ENCODE results near the gene FOXM1.

Gene FOXM1

DNA sequence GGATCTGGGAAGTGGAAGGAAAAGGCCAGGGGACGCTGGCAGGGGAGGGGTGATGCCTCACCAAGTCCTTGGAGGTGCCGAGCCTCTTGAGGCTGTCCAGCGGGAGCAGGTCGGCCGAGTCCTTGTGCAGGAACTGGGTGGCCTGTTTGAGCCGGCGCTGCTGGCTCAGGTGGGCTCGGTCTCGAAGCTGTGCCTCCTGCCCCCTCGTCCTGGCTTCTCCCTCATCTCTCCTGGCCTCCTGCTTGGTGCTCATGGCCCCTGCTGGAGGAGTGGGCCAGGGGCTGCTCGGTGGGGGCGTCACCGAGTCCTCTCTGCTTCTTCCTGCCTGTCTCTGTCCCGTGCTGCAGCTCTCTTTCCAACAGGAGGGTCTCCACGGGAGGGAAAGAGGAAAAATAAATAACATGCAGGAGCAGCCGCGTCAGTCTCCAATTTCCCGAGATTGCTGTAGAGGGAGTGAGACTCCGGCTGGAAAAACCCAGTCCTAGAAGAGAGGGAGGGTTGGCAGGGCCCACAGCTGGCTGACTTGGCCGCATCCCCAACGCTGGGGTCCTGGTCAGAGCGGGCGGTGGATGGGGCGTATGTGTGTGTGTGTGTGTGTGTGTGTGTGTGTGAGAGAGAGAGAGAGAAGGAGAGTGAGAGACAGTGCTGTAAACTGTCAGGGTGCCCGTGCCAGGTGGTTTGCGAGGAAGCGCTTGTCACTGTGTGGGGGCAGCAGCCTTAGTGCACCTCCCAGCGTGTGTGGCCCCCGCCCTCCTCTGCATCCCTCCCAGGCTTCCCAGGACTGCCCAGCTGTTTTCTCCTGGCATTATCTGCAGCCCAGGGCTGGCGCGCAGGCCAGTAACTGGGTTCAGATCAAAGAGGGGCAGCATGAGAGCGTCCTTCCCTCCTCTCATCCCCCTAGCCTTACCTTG lies 42.1 kb downstream of the FOXM1 start, which contains the start of gene NRIP2:
NRIP2 (minus strand) TSS at position 455 of the 911 bp plus-strand sequence; CDS start at position 403, 52 bp downstream.
- TF ChIP-seq TAF1 (IDR thresholded peaks at IDR 0.05; ENCODE audit: low read depth, low read length), result no peak
- no peak for TF ChIP-seq PAX5 (IDR thresholded peaks at IDR 0.05; ENCODE audit: insufficient read depth, low read length, severe bottlenecking)
- TF ChIP-seq POLR2AphosphoS5 (IDR thresholded peaks at IDR 0.05; ENCODE audit: low read depth, low read length), result no peak
- TF ChIP-seq POLR2A (IDR thresholded peaks at IDR 0.05; ENCODE audit: low read depth, low read length), result no peak
- no peak for TF ChIP-seq SPI1 (IDR thresholded peaks at IDR 0.05; ENCODE audit: low read depth, low read length)
- no peak for TF ChIP-seq POU2F2 (IDR thresholded peaks at IDR 0.05; ENCODE audit: low read depth, low read length)

DNA sequence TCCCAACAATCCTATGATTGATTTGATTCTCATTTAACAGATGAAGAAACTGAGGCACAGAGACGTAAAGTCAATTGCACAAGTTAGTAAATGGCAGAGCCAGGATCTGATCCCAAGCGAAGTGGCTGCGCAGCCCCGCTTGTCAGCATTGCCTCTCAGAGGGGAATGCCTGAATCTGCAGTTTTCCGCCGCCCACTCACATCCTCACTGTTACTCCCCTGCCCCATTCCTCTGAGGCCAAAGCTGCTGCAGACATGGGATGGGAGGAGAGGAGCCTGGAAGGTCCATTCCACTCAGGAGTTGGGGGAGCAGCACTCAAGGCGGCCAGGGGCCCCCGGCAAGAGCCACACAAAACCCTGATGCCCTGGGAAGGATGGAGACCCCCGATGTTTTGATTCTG lies 43.2 kb downstream of the FOXM1 start:
- no peak for FAIRE-seq
- no peak for DNase-seq (ENCODE audit: insufficient read length, low spot score)
- TF ChIP-seq POLR2A (IDR thresholded peaks at IDR 0.05; ENCODE audit: low read depth, low read length) (no peak), SPI1 (IDR thresholded peaks at IDR 0.05; ENCODE audit: low read depth, low read length) (no peak), POU2F2 (IDR thresholded peaks at IDR 0.05; ENCODE audit: low read depth, low read length) (no peak), POLR2AphosphoS5 (IDR thresholded peaks at IDR 0.05; ENCODE audit: low read depth, low read length) (no peak), TAF1 (IDR thresholded peaks at IDR 0.05; ENCODE audit: low read depth, low read length) (no peak), PAX5 (IDR thresholded peaks at IDR 0.05; ENCODE audit: insufficient read depth, low read length, severe bottlenecking) (no peak)

More for the DNA sequence above, 42.1 kb downstream of the FOXM1 start, which contains the start of gene NRIP2:
- FAIRE-seq, result no peak
- DNase-seq (ENCODE audit: insufficient read length, low spot score), result no peak

DNA sequence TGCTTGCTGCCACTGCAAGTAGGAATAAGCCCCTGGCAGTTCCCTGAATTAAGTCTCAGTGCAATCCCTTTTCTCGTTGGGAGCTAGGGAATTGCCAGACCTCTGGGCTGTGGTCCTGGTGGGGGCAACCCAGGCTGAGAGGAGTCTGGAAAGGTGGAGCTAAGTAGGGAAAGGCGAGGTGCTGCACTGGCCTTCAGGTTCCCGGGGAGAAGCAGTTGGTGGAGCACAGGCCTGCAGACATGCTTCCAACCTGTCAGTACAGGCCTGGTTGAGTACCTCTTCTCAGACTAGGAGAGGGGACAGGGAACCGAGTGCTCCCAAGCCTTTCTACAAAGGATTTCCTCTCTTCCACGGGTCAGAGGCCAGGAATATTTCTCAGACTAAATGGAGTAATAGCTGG lies 43.6 kb downstream of the FOXM1 start:
- no peak for FAIRE-seq
- TF ChIP-seq POLR2A (IDR thresholded peaks at IDR 0.05; ENCODE audit: low read depth, low read length), result no peak
- no peak for DNase-seq (ENCODE audit: insufficient read length, low spot score)

DNA sequence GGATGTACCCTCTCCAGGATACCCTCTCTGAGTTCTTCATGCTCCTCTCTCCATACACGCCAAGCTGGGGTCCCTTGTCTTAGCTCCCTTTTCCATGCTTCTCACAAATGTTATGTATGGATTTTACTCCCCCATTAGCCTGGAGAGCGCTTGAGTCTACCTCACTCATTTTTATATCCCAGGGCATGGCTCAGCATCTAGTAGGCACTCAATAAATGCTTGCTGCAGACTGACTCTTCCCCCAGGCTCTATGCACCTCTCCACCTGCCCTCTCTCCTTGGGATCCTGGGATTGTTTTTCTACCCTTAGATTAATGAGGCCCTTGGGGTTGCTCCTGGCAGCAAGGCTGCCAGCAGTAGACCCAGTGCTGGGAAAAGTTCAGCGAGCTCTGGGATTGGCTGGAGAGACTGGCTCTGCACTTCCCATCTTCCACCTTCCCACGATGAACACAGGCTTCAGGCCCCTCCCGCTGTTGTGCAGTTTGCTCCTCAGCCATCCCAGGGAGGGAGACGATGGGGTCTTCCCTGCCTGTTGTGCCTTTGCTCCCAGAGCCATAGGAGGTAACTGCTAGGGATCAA lies 44.3 kb downstream of the FOXM1 start:
- TF ChIP-seq PAX5 (IDR thresholded peaks at IDR 0.05; ENCODE audit: insufficient read depth, low read length, severe bottlenecking), result no peak
- no peak for TF ChIP-seq SPI1 (IDR thresholded peaks at IDR 0.05; ENCODE audit: low read depth, low read length)
- TF ChIP-seq POLR2A (IDR thresholded peaks at IDR 0.05; ENCODE audit: low read depth, low read length), result no peak
- no peak for TF ChIP-seq POLR2AphosphoS5 (IDR thresholded peaks at IDR 0.05; ENCODE audit: low read depth, low read length)
- no peak for TF ChIP-seq TAF1 (IDR thresholded peaks at IDR 0.05; ENCODE audit: low read depth, low read length)
- TF ChIP-seq POU2F2 (IDR thresholded peaks at IDR 0.05; ENCODE audit: low read depth, low read length), result no peak
- DNase-seq (ENCODE audit: insufficient read length, low spot score), result no peak
- no peak for FAIRE-seq

DNA sequence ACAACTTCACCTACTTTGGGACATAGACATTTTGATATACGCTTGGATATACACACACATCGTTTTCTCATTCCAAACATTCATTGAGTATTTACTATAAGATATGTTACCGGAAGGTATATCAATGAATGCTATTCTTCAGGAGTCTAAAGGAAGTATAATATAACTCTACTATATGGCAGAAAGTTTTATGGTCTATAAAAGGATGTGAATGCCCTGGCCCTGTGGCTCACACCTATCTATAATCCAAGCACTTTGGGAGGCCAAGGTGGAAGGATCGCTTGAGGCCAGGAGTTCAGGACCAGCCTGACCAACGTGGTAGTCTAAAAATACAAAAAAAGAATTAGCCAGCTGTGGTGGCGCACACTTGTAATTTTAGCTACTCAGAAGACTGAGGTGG lies 47.7 kb downstream of the FOXM1 start:
- no peak for TF ChIP-seq POU2F2 (IDR thresholded peaks at IDR 0.05; ENCODE audit: low read depth, low read length)
- no peak for TF ChIP-seq SPI1 (IDR thresholded peaks at IDR 0.05; ENCODE audit: low read depth, low read length)
- TF ChIP-seq TAF1 (IDR thresholded peaks at IDR 0.05; ENCODE audit: low read depth, low read length), result no peak
- TF ChIP-seq POLR2A (IDR thresholded peaks at IDR 0.05; ENCODE audit: low read depth, low read length), result no peak
- TF ChIP-seq PAX5 (IDR thresholded peaks at IDR 0.05; ENCODE audit: insufficient read depth, low read length, severe bottlenecking), result no peak
- TF ChIP-seq POLR2AphosphoS5 (IDR thresholded peaks at IDR 0.05; ENCODE audit: low read depth, low read length), result no peak
- FAIRE-seq (no peak), DNase-seq (ENCODE audit: insufficient read length, low spot score) (no peak)

DNA sequence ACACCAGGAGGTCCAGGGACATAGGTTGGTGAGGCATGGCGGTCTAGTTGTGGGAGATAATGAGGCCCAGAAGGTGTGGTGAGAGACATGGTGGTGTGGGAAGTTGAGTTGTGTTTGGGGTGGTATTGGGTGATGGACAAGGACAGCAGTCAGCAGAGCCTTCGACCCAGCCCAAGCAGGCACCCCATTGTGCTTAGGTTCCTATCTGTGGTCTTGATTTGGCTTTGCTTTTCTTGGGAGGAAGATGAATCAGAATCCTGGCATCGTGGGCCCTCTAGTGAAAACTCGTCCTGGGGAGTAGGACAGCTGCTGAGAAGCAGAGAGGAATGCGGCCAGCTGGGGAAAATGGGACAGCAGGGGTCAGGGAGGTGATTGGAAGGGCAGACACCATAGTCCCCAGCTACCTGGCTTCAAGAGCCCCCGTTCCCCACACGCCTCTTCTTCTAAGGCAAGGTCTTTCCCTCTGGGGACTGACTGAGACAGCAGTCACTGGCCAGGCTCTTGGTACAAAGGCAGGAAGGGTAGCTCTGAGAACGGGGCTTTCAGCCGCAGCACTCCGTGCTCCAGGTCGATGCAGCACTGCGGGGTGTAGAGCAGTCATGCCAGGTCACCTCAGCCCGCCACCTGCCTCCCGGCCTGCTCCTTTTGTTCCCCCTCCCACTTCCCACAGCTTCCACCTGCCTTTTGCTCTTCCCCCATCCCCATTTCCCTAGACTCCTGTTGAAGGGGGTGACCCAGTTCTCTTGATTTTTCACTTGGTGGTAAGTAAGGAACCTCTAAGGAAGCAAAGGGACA lies 50.1 kb downstream of the FOXM1 start:
- no peak for FAIRE-seq
- TF ChIP-seq PAX5 (IDR thresholded peaks at IDR 0.05; ENCODE audit: insufficient read depth, low read length, severe bottlenecking), result no peak
- TF ChIP-seq POLR2A (IDR thresholded peaks at IDR 0.05; ENCODE audit: low read depth, low read length), result no peak
- TF ChIP-seq SPI1 (IDR thresholded peaks at IDR 0.05; ENCODE audit: low read depth, low read length), result no peak
- TF ChIP-seq POU2F2 (IDR thresholded peaks at IDR 0.05; ENCODE audit: low read depth, low read length), result no peak
- no peak for TF ChIP-seq TAF1 (IDR thresholded peaks at IDR 0.05; ENCODE audit: low read depth, low read length)
- no peak for TF ChIP-seq POLR2AphosphoS5 (IDR thresholded peaks at IDR 0.05; ENCODE audit: low read depth, low read length)
- no peak for DNase-seq (ENCODE audit: insufficient read length, low spot score)

DNA sequence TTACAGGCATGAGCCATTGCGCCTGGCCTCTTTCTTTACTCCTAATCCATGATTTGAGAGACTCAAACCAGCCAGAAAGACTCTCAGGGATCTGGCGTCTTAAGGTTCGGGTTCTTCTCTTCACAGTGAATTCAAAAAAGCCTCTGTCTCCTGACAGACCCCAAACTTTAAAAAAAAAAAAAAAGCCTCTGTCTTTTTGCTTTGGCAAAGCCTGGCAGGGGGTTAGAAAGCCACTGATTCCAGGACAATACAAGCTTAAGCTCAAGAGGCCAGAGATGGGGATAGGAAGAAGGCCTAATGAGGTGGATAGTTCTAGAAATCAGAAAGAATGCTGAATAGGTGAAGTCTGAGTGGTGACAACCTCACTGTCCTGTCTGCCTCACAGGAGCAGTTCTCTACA lies 50.9 kb downstream of the FOXM1 start:
- no peak for FAIRE-seq
- no peak for TF ChIP-seq POLR2AphosphoS5 (IDR thresholded peaks at IDR 0.05; ENCODE audit: low read depth, low read length)
- no peak for TF ChIP-seq POLR2A (IDR thresholded peaks at IDR 0.05; ENCODE audit: low read depth, low read length)
- no peak for TF ChIP-seq SPI1 (IDR thresholded peaks at IDR 0.05; ENCODE audit: low read depth, low read length)
- no peak for TF ChIP-seq POU2F2 (IDR thresholded peaks at IDR 0.05; ENCODE audit: low read depth, low read length)
- no peak for TF ChIP-seq TAF1 (IDR thresholded peaks at IDR 0.05; ENCODE audit: low read depth, low read length)
- TF ChIP-seq PAX5 (IDR thresholded peaks at IDR 0.05; ENCODE audit: insufficient read depth, low read length, severe bottlenecking), result no peak
- DNase-seq (ENCODE audit: insufficient read length, low spot score), result no peak

DNA sequence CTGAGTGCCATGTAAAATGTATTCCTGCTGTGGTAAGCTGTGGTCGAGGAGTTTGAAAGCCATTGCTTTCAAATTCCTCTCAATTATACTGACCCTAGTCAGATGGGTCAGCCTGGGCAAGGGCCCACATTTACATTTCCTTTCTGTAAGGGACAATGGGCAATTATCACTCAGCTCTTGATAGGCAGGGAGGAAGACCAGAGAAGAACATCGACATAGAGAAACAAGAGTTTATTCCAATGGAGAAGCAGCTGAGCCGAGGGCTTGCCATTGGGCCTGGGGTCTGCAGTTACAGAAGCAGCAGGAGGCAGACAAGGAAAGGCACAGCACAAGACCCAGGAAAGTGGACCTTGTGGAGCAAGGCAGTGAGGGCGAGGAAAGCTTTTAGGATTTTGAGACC lies 51.8 kb downstream of the FOXM1 start:
- FAIRE-seq, result no peak
- no peak for DNase-seq (ENCODE audit: insufficient read length, low spot score)
- TF ChIP-seq POLR2A (IDR thresholded peaks at IDR 0.05; ENCODE audit: low read depth, low read length) (no peak), POLR2AphosphoS5 (IDR thresholded peaks at IDR 0.05; ENCODE audit: low read depth, low read length) (no peak), SPI1 (IDR thresholded peaks at IDR 0.05; ENCODE audit: low read depth, low read length) (no peak), PAX5 (IDR thresholded peaks at IDR 0.05; ENCODE audit: insufficient read depth, low read length, severe bottlenecking) (no peak), TAF1 (IDR thresholded peaks at IDR 0.05; ENCODE audit: low read depth, low read length) (no peak)

DNA sequence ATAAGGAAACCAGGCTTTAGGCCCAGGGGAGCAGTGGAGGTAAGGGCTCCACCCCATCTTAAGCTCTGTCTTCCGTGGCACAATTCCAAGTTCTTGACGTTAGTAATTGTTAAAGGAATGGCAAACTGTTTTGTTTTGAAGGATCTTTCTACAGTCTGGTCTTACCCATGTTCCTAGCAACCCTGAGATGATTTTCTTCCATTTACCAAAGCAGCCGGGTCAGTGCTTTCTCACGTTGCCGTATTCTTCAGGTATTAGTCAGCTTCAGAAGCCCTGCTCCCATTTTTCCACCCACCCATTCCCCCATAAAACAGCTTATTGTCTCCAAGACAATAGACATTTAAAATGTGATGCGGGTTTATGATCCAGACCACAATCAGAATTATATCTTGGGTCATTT lies 52.4 kb downstream of the FOXM1 start:
- TF ChIP-seq PAX5 (IDR thresholded peaks at IDR 0.05; ENCODE audit: insufficient read depth, low read length, severe bottlenecking), result no peak
- TF ChIP-seq SPI1 (IDR thresholded peaks at IDR 0.05; ENCODE audit: low read depth, low read length), result no peak
- no peak for TF ChIP-seq POLR2A (IDR thresholded peaks at IDR 0.05; ENCODE audit: low read depth, low read length)
- TF ChIP-seq POLR2AphosphoS5 (IDR thresholded peaks at IDR 0.05; ENCODE audit: low read depth, low read length), result no peak
- TF ChIP-seq POU2F2 (IDR thresholded peaks at IDR 0.05; ENCODE audit: low read depth, low read length), result no peak
- no peak for TF ChIP-seq TAF1 (IDR thresholded peaks at IDR 0.05; ENCODE audit: low read depth, low read length)
- FAIRE-seq (no peak), DNase-seq (ENCODE audit: insufficient read length, low spot score) (no peak)
